ENCODE results near the gene HES5.
A peak's percentile ranks its signal among the peaks of the same experiment; 100 is the strongest.

HES5 gene

DNA sequence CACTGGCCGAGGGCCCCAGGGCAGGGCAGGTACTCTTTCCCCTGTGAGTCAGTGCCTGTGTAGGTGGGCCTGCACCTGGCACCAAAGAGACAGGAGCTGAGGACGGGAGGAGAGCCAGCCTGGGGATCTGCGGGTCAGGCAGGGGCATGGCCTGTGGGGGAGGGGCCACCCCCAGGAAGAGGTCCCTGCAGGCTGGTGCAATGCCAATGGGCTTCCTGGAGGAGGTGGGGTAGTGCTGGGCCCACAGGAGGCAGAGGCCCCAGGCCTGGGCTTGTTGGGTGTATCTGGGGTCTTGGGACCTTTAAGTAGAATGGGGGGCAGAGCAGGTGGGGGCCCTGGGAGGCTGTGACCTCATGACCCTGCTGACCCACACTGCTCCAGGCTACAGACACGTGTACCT lies 30.8 kb downstream of the HES5 start:
- no peaks in the 10 kb centered on the region for H3K9me3 Mint-ChIP-seq
- peaks cover 62% of the 10 kb centered on the region for H3K4me1 Mint-ChIP-seq
- H3K27ac Mint-ChIP-seq, result peak overlapping the region; percentile 64
- H3K27me3 Mint-ChIP-seq, result no peaks in the 10 kb centered on the region
- ATAC-seq, result no peak
- no peak overlapping the region for H3K4me3 Mint-ChIP-seq
- no peaks in the 10 kb centered on the region for H3K36me3 Mint-ChIP-seq

DNA sequence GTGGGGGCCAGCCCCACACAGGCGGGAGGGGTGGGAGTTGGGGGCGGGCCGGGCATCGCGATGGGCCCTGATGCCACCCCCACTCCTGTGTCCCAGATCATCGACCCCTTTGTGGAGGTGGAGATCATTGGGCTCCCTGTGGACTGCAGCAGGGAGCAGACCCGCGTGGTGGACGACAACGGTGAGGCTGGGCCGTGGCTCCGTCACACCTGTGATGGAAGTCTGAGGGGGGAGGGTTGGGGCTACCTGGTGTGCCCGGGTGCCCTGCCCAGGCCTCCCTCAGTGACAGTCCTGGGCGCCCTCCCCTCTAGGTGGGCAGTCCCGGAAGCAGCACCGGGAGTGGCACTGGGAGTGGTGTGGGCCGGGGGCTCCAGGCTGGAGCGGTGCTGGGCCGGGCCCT lies 31.4 kb downstream of the HES5 start:
- no peak for ATAC-seq
- Mint-ChIP-seq H3K36me3 (no peaks in the 10 kb centered on the region), H3K4me3 (no peak overlapping the region), H3K27me3 (no peaks in the 10 kb centered on the region), H3K27ac (no peak overlapping the region), H3K4me1 (peaks cover 69% of the 10 kb centered on the region), H3K9me3 (no peaks in the 10 kb centered on the region)

DNA sequence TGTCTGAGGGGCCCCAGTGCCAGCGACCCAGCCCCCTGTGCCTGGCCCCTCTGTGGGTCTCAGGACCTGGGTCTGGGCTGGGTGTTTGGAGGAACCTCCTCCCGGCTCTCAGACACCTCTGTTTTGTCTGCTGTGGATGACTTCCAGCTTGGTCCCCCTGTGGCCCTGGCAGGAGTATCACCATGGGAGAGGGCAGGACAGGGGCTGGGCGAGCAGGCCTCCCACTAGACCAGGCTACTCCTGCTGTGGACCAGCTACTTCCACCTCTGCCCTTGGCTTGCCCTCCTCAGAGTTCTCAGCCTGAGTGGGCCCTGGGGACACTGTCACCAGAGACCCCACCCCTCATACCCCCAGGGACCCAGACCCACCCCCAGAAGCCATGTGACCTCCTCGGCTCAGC lies 32.2 kb downstream of the HES5 start:
- no peaks in the 10 kb centered on the region for H3K9me3 Mint-ChIP-seq
- H3K4me1 Mint-ChIP-seq, result peaks cover 76% of the 10 kb centered on the region
- no peak for ATAC-seq
- H3K27me3 Mint-ChIP-seq, result no peaks in the 10 kb centered on the region
- H3K27ac Mint-ChIP-seq, result peak overlapping the region; percentile 42
- no peak overlapping the region for H3K4me3 Mint-ChIP-seq
- H3K36me3 Mint-ChIP-seq, result no peaks in the 10 kb centered on the region

DNA sequence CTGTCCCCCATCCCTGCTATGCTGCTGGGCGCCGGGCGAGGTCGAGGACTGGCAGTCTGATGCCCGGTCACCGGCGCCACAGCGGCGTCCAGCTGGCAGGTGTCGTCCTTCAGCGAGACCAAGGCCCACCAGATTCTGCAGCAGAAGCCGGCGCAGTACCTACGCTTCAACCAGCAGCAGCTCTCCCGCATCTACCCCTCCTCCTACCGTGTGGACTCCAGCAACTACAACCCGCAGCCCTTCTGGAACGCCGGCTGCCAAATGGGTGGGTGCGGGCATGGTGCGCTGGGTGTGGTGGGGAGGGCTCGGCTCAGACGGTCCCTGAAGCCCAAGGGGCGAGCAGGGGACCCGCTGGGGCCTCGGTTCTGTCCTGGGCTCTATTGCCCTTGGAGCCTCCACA lies 33.3 kb downstream of the HES5 start:
- Mint-ChIP-seq H3K4me1 (peaks cover 83% of the 10 kb centered on the region), H3K36me3 (no peaks in the 10 kb centered on the region), H3K9me3 (no peaks in the 10 kb centered on the region), H3K27ac (peak overlapping the region; percentile 73), H3K4me3 (peak overlapping the region; percentile 31), H3K27me3 (no peaks in the 10 kb centered on the region)
- ATAC-seq, result no peak

GRCh38 chr1:2496087-2496622 lies 33.9 kb downstream of the HES5 start:
- peak overlapping the region; percentile 7 for H3K4me3 Mint-ChIP-seq
- peak overlapping the region; percentile 73 for H3K27ac Mint-ChIP-seq
- peak; percentile 79 for ATAC-seq
- H3K9me3 Mint-ChIP-seq, result no peaks in the 10 kb centered on the region
- H3K36me3 Mint-ChIP-seq, result peaks cover 3% of the 10 kb centered on the region
- H3K27me3 Mint-ChIP-seq, result no peaks in the 10 kb centered on the region
- peaks cover 83% of the 10 kb centered on the region for H3K4me1 Mint-ChIP-seq

- Mint-ChIP-seq H3K27me3 (no peaks in the 10 kb centered on the region), H3K4me3 (no peak overlapping the region), H3K4me1 (peaks cover 77% of the 10 kb centered on the region), H3K36me3 (peaks cover 5% of the 10 kb centered on the region), H3K27ac (peak overlapping the region; percentile 73), H3K9me3 (no peaks in the 10 kb centered on the region)
- ATAC-seq, result peak; percentile 13
These were observed 34.5 kb downstream of the HES5 start for GRCh38 chr1:2495546-2495945.

GRCh38 chr1:2495026-2495425 lies 35.0 kb downstream of the HES5 start:
- Mint-ChIP-seq H3K27me3 (no peaks in the 10 kb centered on the region), H3K9me3 (no peaks in the 10 kb centered on the region), H3K4me1 (peaks cover 72% of the 10 kb centered on the region), H3K36me3 (peaks cover 6% of the 10 kb centered on the region), H3K4me3 (no peak overlapping the region), H3K27ac (peak overlapping the region; percentile 73)
- ATAC-seq, result no peak

DNA sequence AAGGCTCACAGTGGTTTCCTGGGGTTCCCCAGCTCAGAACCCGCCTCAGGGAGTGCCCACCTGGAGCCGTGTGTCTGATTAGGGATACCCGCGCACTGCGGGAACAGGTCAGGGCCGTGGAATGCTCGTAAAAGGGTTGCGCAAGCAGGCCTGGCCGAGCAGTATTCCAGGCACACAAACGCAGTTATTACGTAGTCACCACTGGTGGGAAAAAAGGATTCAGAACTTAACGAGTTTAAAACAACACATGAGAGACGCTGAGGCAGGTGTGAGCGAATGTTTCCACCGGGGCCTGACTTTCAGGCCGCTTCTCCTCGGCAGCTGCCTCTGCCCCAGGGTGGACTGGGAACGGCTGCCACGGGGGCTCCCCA lies 35.8 kb downstream of the HES5 start:
- no peaks in the 10 kb centered on the region for H3K27me3 Mint-ChIP-seq

DNA sequence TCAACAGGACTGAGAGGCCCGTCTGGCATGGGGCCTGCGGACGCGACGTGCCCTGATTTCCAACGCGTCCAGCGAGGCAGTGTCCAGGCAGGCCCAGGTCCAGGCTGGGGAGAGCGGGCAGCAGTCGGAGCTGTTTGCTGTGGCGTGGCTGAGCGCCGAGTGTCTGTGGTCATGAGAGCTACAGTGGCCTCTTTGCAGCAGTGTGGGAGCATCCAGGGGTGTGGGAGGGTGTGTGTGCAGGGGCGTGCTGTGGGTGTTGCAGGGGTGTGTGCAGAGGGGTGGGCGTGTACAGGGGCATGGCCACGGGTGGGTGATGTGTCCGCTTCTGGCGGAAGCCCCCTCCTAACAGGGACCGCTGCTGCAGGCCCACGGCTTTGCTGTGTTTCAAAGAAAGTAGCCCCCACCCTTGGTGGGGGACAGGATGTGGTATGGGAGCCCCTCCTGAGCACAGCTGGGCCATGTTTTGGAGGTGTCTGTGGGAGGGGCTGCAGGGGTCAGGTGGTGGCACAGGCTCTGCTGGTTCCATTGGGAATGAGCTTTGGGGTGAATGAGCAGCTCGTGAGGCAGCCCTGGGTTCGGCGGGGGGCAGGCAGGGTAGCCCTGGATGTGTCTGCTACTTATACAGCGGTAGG lies 36.3 kb downstream of the HES5 start:
- Mint-ChIP-seq H3K27ac (peak overlapping the region; percentile 52), H3K4me1 (peaks cover 60% of the 10 kb centered on the region)
- ATAC-seq, result no peak

More for the DNA sequence above, 35.8 kb downstream of the HES5 start:
- Mint-ChIP-seq H3K27ac (peak overlapping the region; percentile 52), H3K4me3 (no peak overlapping the region), H3K9me3 (no peaks in the 10 kb centered on the region), H3K4me1 (peaks cover 65% of the 10 kb centered on the region), H3K36me3 (peaks cover 14% of the 10 kb centered on the region)
- no peak for ATAC-seq

DNA sequence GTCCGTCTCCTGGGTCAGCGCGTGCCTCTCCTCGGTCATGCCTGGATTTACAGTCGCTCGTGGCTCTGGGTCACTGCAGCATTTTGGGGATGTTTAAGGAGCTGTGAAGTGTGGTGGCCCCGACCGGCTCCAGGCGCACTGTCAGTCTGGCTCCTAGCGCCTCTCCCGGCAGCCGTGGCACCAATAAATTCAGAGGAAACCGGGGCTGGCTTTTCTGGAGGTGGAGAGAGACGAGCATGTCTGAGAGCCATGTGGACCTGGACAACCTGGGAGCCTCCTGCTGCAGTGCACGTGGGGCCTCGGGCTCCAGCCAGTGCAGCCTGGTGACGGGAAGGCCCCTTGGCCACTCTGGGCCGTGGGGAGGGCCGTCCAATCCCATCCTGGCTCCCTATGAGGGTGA lies 36.8 kb downstream of the HES5 start:
- peaks cover 59% of the 10 kb centered on the region for H3K4me1 Mint-ChIP-seq
- no peak overlapping the region for H3K4me3 Mint-ChIP-seq
- H3K36me3 Mint-ChIP-seq, result peaks cover 24% of the 10 kb centered on the region
- H3K9me3 Mint-ChIP-seq, result peaks cover 7% of the 10 kb centered on the region
- ATAC-seq, result no peak
- H3K27ac Mint-ChIP-seq, result peak overlapping the region; percentile 52
- H3K27me3 Mint-ChIP-seq, result no peaks in the 10 kb centered on the region

More for the DNA sequence above, 36.3 kb downstream of the HES5 start:
- H3K9me3 Mint-ChIP-seq, result peaks cover 2% of the 10 kb centered on the region
- H3K4me3 Mint-ChIP-seq, result no peak overlapping the region
- H3K27me3 Mint-ChIP-seq, result no peaks in the 10 kb centered on the region
- peaks cover 19% of the 10 kb centered on the region for H3K36me3 Mint-ChIP-seq

GRCh38 chr1:2492091-2492490 lies 38.0 kb downstream of the HES5 start:
- Mint-ChIP-seq H3K4me1 (peaks cover 47% of the 10 kb centered on the region), H3K27me3 (no peaks in the 10 kb centered on the region), H3K4me3 (no peak overlapping the region), H3K27ac (no peak overlapping the region), H3K9me3 (peaks cover 10% of the 10 kb centered on the region), H3K36me3 (peaks cover 36% of the 10 kb centered on the region)
- ATAC-seq, result no peak

GRCh38 chr1:2489615-2490014 lies 40.4 kb downstream of the HES5 start:
- no peaks in the 10 kb centered on the region for H3K27me3 Mint-ChIP-seq
- ATAC-seq, result no peak
- peaks cover 38% of the 10 kb centered on the region for H3K36me3 Mint-ChIP-seq
- peaks cover 29% of the 10 kb centered on the region for H3K4me1 Mint-ChIP-seq
- H3K4me3 Mint-ChIP-seq, result no peak overlapping the region
- peaks cover 10% of the 10 kb centered on the region for H3K9me3 Mint-ChIP-seq
- H3K27ac Mint-ChIP-seq, result no peak overlapping the region

DNA sequence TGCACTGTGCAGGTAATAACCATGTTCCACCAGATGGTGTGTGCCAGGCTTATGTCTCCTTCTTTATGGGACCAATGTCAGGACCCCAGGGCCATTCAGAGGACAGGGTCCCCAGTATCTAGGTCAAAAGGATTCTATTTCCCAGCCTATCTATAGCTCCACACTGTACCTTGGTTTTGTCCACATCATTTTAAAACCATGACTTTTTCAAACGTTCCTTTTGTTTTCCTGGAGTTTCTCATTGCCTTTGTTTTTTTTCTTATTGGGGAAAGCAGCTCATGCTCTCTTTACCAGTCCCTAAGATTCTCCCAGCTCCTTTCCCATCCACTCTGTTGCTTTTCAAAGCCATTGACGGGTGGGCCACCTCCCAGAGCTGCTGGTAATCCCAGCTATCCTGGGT lies 41.4 kb downstream of the HES5 start:
- peaks cover 38% of the 10 kb centered on the region for H3K36me3 Mint-ChIP-seq
- no peak for ATAC-seq
- no peak overlapping the region for H3K4me3 Mint-ChIP-seq
- H3K27ac Mint-ChIP-seq, result no peak overlapping the region
- H3K27me3 Mint-ChIP-seq, result no peaks in the 10 kb centered on the region
- H3K9me3 Mint-ChIP-seq, result peaks cover 10% of the 10 kb centered on the region
- H3K4me1 Mint-ChIP-seq, result peaks cover 27% of the 10 kb centered on the region

GRCh38 chr1:2486558-2486957 lies 43.5 kb downstream of the HES5 start:
- H3K27ac Mint-ChIP-seq, result no peak overlapping the region
- H3K27me3 Mint-ChIP-seq, result no peaks in the 10 kb centered on the region
- no peak for ATAC-seq
- peaks cover 38% of the 10 kb centered on the region for H3K36me3 Mint-ChIP-seq
- peaks cover 10% of the 10 kb centered on the region for H3K9me3 Mint-ChIP-seq
- H3K4me1 Mint-ChIP-seq, result peaks cover 16% of the 10 kb centered on the region
- no peak overlapping the region for H3K4me3 Mint-ChIP-seq

GRCh38 chr1:2486041-2486440 lies 44.0 kb downstream of the HES5 start:
- Mint-ChIP-seq H3K27me3 (no peaks in the 10 kb centered on the region), H3K4me1 (peaks cover 22% of the 10 kb centered on the region), H3K27ac (no peak overlapping the region), H3K36me3 (peaks cover 34% of the 10 kb centered on the region), H3K4me3 (no peak overlapping the region), H3K9me3 (peaks cover 10% of the 10 kb centered on the region)
- no peak for ATAC-seq

DNA sequence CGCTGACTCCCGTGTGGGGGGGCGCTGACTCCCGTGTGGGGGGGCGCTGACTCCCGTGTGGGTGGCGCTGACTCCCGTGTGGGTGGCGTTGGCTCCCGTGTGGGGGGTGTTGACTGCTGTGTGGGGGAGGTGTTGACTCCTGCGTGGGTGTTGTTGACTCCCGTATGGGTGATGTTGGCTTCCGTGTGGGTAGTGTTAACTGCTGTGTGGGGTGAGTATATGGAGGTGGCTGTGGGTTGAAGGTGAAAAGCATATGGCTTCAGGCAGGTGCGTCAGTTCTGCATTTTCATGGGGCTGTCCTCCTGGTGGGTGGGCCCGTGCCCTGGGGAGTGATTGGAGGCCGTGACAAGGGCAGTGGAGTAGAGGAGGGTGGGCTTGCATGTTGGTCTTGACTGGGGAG lies 46.1 kb downstream of the HES5 start:
- ATAC-seq, result no peak
- H3K4me3 Mint-ChIP-seq, result no peak overlapping the region
- peaks cover 10% of the 10 kb centered on the region for H3K9me3 Mint-ChIP-seq
- H3K36me3 Mint-ChIP-seq, result peaks cover 21% of the 10 kb centered on the region
- no peak overlapping the region for H3K27ac Mint-ChIP-seq
- H3K4me1 Mint-ChIP-seq, result peaks cover 27% of the 10 kb centered on the region
- H3K27me3 Mint-ChIP-seq, result no peaks in the 10 kb centered on the region

Measured in stimulated activated memory B cell treated with anti-CD40 and anti-IgM and Interleukin-4, amounts not matched to agents 10 μg/mL and 1 μg/mL and 100 μg/mL, for 72 hours (primary cell).